Measurements from ENCODE around the gene CHAF1A.
A peak's percentile ranks its signal among the peaks of the same experiment; 100 is the strongest.

CHAF1A gene

GRCh38 chr19:4399812-4400134 lies 2.7 kb upstream of the CHAF1A start:
- TF ChIP-seq POLR2AphosphoS5 (IDR thresholded peaks at IDR 0.05; ENCODE audit: low read depth, low read length) (no peak), POLR2A (IDR thresholded peaks at IDR 0.05; ENCODE audit: low read depth, low read length) (no peak), TAF1 (IDR thresholded peaks at IDR 0.05; ENCODE audit: borderline replicate concordance, low read depth, low read length) (no peak)
- DNase-seq (ENCODE audit: insufficient read length) (no peak), FAIRE-seq (no peak)

GRCh38 chr19:4400135-4400936 lies 2.1 kb upstream of the CHAF1A start, which contains the start of gene SH3GL1:
Gene SH3GL1 (minus strand): TSS chr19:4400547. CDS start chr19:4400368, 179 bp downstream.
- FAIRE-seq = peak; percentile 97
- peak; percentile 72 for DNase-seq (ENCODE audit: insufficient read length)
- TF ChIP-seq POLR2AphosphoS5 (IDR thresholded peaks at IDR 0.05; ENCODE audit: low read depth, low read length) = peak; percentile 66; the same call in 1 of the 2 replicates
- TF ChIP-seq POLR2A (IDR thresholded peaks at IDR 0.05; ENCODE audit: low read depth, low read length) = peak; percentile 84; the same call in 1 of the 2 replicates
- TF ChIP-seq TAF1 (IDR thresholded peaks at IDR 0.05; ENCODE audit: borderline replicate concordance, low read depth, low read length) = peak; percentile 66; the same call in 1 of the 2 replicates

GRCh38 chr19:4401769-4402170 lies 670 bp upstream of the CHAF1A start:
- FAIRE-seq = no peak
- TF ChIP-seq POLR2A (IDR thresholded peaks at IDR 0.05; ENCODE audit: low read depth, low read length) = no peak
- TF ChIP-seq POLR2AphosphoS5 (IDR thresholded peaks at IDR 0.05; ENCODE audit: low read depth, low read length) = no peak
- TF ChIP-seq TAF1 (IDR thresholded peaks at IDR 0.05; ENCODE audit: borderline replicate concordance, low read depth, low read length) = no peak
- no peak for DNase-seq (ENCODE audit: insufficient read length)

- DNase-seq (ENCODE audit: insufficient read length) (no peak), FAIRE-seq (no peak)
- no peak for TF ChIP-seq POLR2AphosphoS5 (IDR thresholded peaks at IDR 0.05; ENCODE audit: low read depth, low read length)
- no peak for TF ChIP-seq POLR2A (IDR thresholded peaks at IDR 0.05; ENCODE audit: low read depth, low read length)
- no peak for TF ChIP-seq TAF1 (IDR thresholded peaks at IDR 0.05; ENCODE audit: borderline replicate concordance, low read depth, low read length)
Measured at GRCh38 chr19:4403005-4403761, 743 bp downstream of the CHAF1A start.

GRCh38 chr19:4405977-4406376 lies 3.5 kb downstream of the CHAF1A start:
- TF ChIP-seq TAF1 (IDR thresholded peaks at IDR 0.05; ENCODE audit: borderline replicate concordance, low read depth, low read length) = no peak
- TF ChIP-seq POLR2AphosphoS5 (IDR thresholded peaks at IDR 0.05; ENCODE audit: low read depth, low read length) = no peak
- no peak for TF ChIP-seq POLR2A (IDR thresholded peaks at IDR 0.05; ENCODE audit: low read depth, low read length)
- DNase-seq (ENCODE audit: insufficient read length) = no peak
- no peak for FAIRE-seq

- TF ChIP-seq TAF1 (IDR thresholded peaks at IDR 0.05; ENCODE audit: borderline replicate concordance, low read depth, low read length) (no peak), POLR2A (IDR thresholded peaks at IDR 0.05; ENCODE audit: low read depth, low read length) (no peak), POLR2AphosphoS5 (IDR thresholded peaks at IDR 0.05; ENCODE audit: low read depth, low read length) (no peak)
- FAIRE-seq (no peak), DNase-seq (ENCODE audit: insufficient read length) (no peak)
Measured at GRCh38 chr19:4406626-4407025, 4.2 kb downstream of the CHAF1A start.

- FAIRE-seq (no peak), DNase-seq (ENCODE audit: insufficient read length) (no peak)
- no peak for TF ChIP-seq POLR2A (IDR thresholded peaks at IDR 0.05; ENCODE audit: low read depth, low read length)
- TF ChIP-seq TAF1 (IDR thresholded peaks at IDR 0.05; ENCODE audit: borderline replicate concordance, low read depth, low read length) = no peak
- 0 out of 2 replicates have a peak, but pooled peaks have one; percentile 40 for TF ChIP-seq POLR2AphosphoS5 (IDR thresholded peaks at IDR 0.05; ENCODE audit: low read depth, low read length)
Measured at GRCh38 chr19:4409123-4409933, 6.9 kb downstream of the CHAF1A start.

- DNase-seq (ENCODE audit: insufficient read length) (no peak), FAIRE-seq (no peak)
- no peak for TF ChIP-seq POLR2AphosphoS5 (IDR thresholded peaks at IDR 0.05; ENCODE audit: low read depth, low read length)
Measured at GRCh38 chr19:4413588-4413987, 11.1 kb downstream of the CHAF1A start.

- TF ChIP-seq POLR2A (IDR thresholded peaks at IDR 0.05; ENCODE audit: low read depth, low read length) (no peak; the same call in 1 of the 2 replicates), TAF1 (IDR thresholded peaks at IDR 0.05; ENCODE audit: borderline replicate concordance, low read depth, low read length) (no peak), POLR2AphosphoS5 (IDR thresholded peaks at IDR 0.05; ENCODE audit: low read depth, low read length) (no peak)
- no peak for FAIRE-seq
- no peak for DNase-seq (ENCODE audit: insufficient read length)
Measured at GRCh38 chr19:4414144-4414799, 11.8 kb downstream of the CHAF1A start.

GRCh38 chr19:4414800-4415321 lies 12.4 kb downstream of the CHAF1A start:
- no peak for DNase-seq (ENCODE audit: insufficient read length)
- TF ChIP-seq POLR2AphosphoS5 (IDR thresholded peaks at IDR 0.05; ENCODE audit: low read depth, low read length) (no peak), POLR2A (IDR thresholded peaks at IDR 0.05; ENCODE audit: low read depth, low read length) (no peak), TAF1 (IDR thresholded peaks at IDR 0.05; ENCODE audit: borderline replicate concordance, low read depth, low read length) (no peak)
- FAIRE-seq = no peak

Data from GM12892 (cell line).